Stomach smooth muscle (tissue), 2 donors: ENCODE results near the gene BBS1.
"Not testable (repeated sequence)": the region's sequence is repeated elsewhere in the genome, so short reads cannot be mapped to it uniquely, and the experiment has no call there.

Experiments
- H3K27ac ChIP-seq: one replicate; pipeline ENCODE4 v1.7.0; 2013; ENCODE audit warnings: mild to moderate bottlenecking, low read length, inconsistent platforms
- H3K27me3 ChIP-seq, 2 donors: one replicate each; pipeline ENCODE4 v1.7.0; 2013; ENCODE audit warnings: low read length in 2 of 2; ENCODE audit not compliant: insufficient read depth in 2 of 2, control insufficient read depth in 1 of 2
- H3K36me3 ChIP-seq, 2 donors: one replicate each; pipeline ENCODE4 v1.7.0; 2013; ENCODE audit warnings: low read length in 2 of 2; ENCODE audit not compliant: control insufficient read depth in 2 of 2, insufficient read depth in 2 of 2
- H3K4me1 ChIP-seq: one replicate; pipeline ENCODE4 v1.7.0; 2013; ENCODE audit warnings: low read length; ENCODE audit not compliant: control insufficient read depth, insufficient read depth
- H3K4me3 ChIP-seq, 2 donors: one replicate each; pipeline ENCODE4 v1.7.0; 2013; ENCODE audit warnings: low read length in 2 of 2
- H3K9ac ChIP-seq, 2 donors: one replicate each; pipeline ENCODE4 v1.7.0; 2013; ENCODE audit warnings: low read length in 2 of 2, mild to moderate bottlenecking in 1 of 2
- H3K9me3 ChIP-seq, 2 donors: one replicate each; pipeline ENCODE4 v1.7.0; 2013; ENCODE audit warnings: low read length in 2 of 2; ENCODE audit not compliant: control insufficient read depth in 2 of 2
- donor health status: healthy.
- donor health status: Pancreatic carcinoma.

The BBS1 gene

GRCh38 chr11:66529069-66529468 lies 18.6 kb downstream of the BBS1 start:
- Histone ChIP-seq H3K4me3 (no peak overlapping the region), H3K27ac (no peak overlapping the region), H3K4me1 (no peaks in the 10 kb centered on the region), H3K36me3 (peaks cover 12 to 31% of the 10 kb centered on the region in 2 donors), H3K9me3 (no peaks in the 10 kb centered on the region), H3K9ac (no peak overlapping the region), H3K27me3 (no peaks in the 10 kb centered on the region)

GRCh38 chr11:66529655-66530054 lies 19.2 kb downstream of the BBS1 start:
- no peak overlapping the region for H3K27ac ChIP-seq
- H3K4me1 ChIP-seq: no peaks in the 10 kb centered on the region
- no peak overlapping the region for H3K4me3 ChIP-seq
- no peaks in the 10 kb centered on the region for H3K27me3 ChIP-seq
- H3K36me3 ChIP-seq: peaks cover 12 to 29% of the 10 kb centered on the region in 2 donors
- H3K9me3 ChIP-seq: no peaks in the 10 kb centered on the region
- H3K9ac ChIP-seq: no peak overlapping the region

DNA sequence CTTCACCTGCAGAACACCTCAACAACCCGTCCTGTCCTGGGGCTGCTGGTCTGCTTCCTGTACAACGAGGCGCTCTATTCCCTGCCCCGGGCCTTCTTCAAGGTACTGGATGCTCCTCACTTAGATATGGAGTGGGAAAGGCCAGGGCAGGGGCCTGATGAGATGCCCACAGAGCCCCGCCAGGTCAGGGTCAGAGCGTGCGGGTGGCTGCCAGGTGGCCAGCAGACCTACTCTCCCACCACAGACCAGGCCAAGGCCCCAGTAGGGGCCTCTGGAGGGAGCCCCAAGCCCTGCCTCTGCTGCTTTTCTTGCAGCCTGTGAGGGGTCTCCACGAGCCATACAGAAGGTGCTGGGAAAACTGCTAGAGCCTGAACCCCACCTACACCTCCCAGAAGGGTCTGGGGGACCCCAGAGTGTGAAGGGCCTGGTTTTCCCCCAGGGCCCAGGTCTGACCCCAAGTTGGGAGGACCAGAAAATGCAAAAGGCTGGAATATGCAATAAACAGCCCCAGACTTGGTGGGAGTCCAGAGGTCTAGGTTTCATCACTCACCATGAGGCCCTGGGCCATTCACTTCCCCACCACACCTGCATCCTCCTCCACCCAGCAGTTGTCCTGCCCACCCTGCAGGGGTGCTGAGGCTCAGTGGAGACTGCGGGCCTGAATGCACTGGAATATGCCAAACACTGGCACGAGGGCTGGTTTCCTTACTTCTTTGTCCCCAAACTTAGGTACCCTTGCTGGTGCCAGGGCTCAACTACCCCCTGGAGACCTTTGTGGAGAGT lies 20.7 kb downstream of the BBS1 start:
- no peaks in the 10 kb centered on the region for H3K27me3 ChIP-seq
- H3K4me1 ChIP-seq: no peaks in the 10 kb centered on the region
- peaks cover 15 to 32% of the 10 kb centered on the region in 2 donors for H3K36me3 ChIP-seq
- no peak overlapping the region for H3K27ac ChIP-seq
- no peak overlapping the region for H3K4me3 ChIP-seq
- H3K9ac ChIP-seq: no peak overlapping the region
- H3K9me3 ChIP-seq: no peaks in the 10 kb centered on the region

DNA sequence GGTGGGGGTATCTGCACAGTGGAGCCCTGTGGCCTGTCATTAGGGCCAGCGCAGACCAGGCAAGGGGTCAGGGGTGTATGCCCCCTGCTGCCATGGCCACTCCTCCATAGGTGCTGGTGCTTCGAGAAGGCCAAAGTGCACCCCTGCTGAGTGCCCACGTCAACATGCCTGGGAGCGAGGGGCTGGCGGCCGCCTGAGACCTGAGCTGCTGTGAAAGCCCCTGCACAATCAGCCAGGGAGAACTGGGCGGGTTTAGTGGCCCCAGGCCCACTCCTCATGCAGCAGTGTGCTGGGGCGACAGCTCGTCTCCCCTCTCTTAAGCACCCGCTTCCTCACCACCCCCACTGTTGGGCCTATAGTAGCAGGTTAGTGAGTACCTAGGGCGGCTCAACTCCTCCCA lies 21.4 kb downstream of the BBS1 start:
- no peak overlapping the region for H3K4me3 ChIP-seq
- H3K36me3 ChIP-seq: peaks cover 15 to 28% of the 10 kb centered on the region in 2 donors
- H3K27ac ChIP-seq: no peak overlapping the region
- H3K27me3 ChIP-seq: no peaks in the 10 kb centered on the region
- no peaks in the 10 kb centered on the region for H3K9me3 ChIP-seq
- no peak overlapping the region for H3K9ac ChIP-seq
- H3K4me1 ChIP-seq: no peaks in the 10 kb centered on the region

DNA sequence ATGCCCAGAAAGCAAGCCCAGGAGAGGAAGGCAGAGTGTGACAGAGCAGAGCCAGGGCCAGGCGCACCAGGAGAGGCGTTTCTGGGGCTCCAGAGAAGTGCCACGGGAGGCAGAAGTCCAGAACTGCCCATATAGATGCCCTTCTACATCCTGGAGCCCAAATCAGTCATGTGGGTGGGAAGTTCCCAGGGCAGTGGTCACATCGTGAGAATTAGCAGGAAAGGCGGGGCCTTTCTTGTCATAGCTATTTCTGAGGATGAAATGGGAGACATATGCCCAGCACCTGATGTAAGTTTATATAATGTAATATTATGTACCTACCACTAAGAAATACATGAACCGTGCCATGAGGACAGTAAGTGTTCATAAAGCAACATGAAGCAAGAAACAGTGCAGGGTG lies 22.3 kb downstream of the BBS1 start:
- H3K27me3 ChIP-seq: no peaks in the 10 kb centered on the region
- H3K27ac ChIP-seq: no peak overlapping the region
- peaks cover 15 to 27% of the 10 kb centered on the region in 2 donors for H3K36me3 ChIP-seq
- H3K4me1 ChIP-seq: no peaks in the 10 kb centered on the region
- no peak overlapping the region for H3K9ac ChIP-seq
- H3K9me3 ChIP-seq: no peaks in the 10 kb centered on the region
- no peak overlapping the region for H3K4me3 ChIP-seq

DNA sequence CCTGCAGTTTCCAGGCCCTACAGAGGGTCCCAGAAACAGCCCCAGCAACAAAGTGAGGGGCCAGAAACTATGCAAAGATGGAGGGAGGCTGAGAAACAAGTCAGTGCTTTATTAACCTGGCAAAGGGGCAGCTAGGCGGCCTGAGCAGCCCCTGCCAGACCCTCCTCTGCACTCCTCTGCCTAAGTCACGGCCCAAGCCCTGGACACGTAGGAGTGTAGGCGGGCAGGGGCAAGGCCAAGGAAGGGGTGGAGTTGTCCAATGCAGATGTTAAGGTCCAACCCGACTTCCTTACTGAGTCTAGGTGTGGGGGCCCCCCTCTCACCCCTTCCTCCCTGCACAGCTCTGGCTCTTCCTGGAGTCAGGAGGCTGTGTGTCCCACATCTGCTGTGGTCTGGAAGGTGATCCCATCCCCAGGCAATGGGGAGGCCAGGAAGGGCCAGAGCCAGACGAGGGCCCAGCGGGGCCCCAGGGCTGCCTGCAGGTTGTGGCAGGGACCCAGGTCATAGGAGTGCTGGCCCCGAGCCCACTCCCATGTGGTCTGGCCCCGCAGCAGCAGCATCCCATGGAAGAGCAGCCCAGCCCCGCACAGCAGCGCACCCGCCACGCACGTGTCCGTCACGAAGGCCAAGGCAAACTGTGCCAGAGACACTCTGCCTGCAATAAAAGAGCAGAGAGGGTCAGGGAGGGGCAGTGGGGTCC lies 28.9 kb downstream of the BBS1 start:
- Histone ChIP-seq H3K4me1 (peaks cover 13% of the 10 kb centered on the region), H3K36me3 (peaks cover 16 to 17% of the 10 kb centered on the region in 2 donors), H3K9me3 (no peaks in the 10 kb centered on the region), H3K4me3 (no peak overlapping the region), H3K27ac (no peak overlapping the region), H3K27me3 (no peaks in the 10 kb centered on the region), H3K9ac (no peak overlapping the region)

GRCh38 chr11:66539870-66540213 lies 29.4 kb downstream of the BBS1 start:
- Histone ChIP-seq H3K4me1 (peaks cover 14% of the 10 kb centered on the region), H3K27ac (no peak overlapping the region), H3K9ac (no peak overlapping the region), H3K27me3 (no peaks in the 10 kb centered on the region), H3K9me3 (no peaks in the 10 kb centered on the region), H3K4me3 (no peak overlapping the region), H3K36me3 (peaks cover 16 to 17% of the 10 kb centered on the region in 2 donors)

- Histone ChIP-seq H3K4me1 (peaks cover 22% of the 10 kb centered on the region), H3K36me3 (peaks cover 13 to 16% of the 10 kb centered on the region in 2 donors)
- H3K4me3 ChIP-seq, H3K27me3 ChIP-seq, H3K9me3 ChIP-seq, H3K9ac ChIP-seq, H3K27ac ChIP-seq: not testable (repeated sequence)
Measured at GRCh38 chr11:66540598-66540997, 30.2 kb downstream of the BBS1 start.

GRCh38 chr11:66541892-66542291 lies 31.5 kb downstream of the BBS1 start:
- Histone ChIP-seq H3K27ac (no peak overlapping the region), H3K27me3 (no peaks in the 10 kb centered on the region), H3K9me3 (no peaks in the 10 kb centered on the region), H3K36me3 (peaks cover 13 to 14% of the 10 kb centered on the region in 2 donors), H3K4me3 (no peak overlapping the region), H3K4me1 (peaks cover 32% of the 10 kb centered on the region), H3K9ac (no peak overlapping the region)

GRCh38 chr11:66542362-66542761 lies 31.9 kb downstream of the BBS1 start:
- Histone ChIP-seq H3K36me3 (peaks cover 13 to 14% of the 10 kb centered on the region in 2 donors), H3K9me3 (no peaks in the 10 kb centered on the region), H3K9ac (no peak overlapping the region), H3K4me3 (no peak overlapping the region), H3K27ac (no peak overlapping the region), H3K27me3 (no peaks in the 10 kb centered on the region), H3K4me1 (peaks cover 33% of the 10 kb centered on the region)
